Progenitor cell of endocrine pancreas (in vitro differentiated cells): ENCODE measurements around the gene KRTAP1-1. TPM values are rescaled to one million over a fixed set of nuclear protein-coding genes. Genes with fewer than 3 reads are reported as not detected.

Source experiments
- DNase-seq: peaks from one replicate; pipeline ENCODE4 v3.0.0; 2021; ENCODE audit warnings: low spot score; ENCODE audit not compliant: unreplicated experiment
- H3K27ac Mint-ChIP-seq: 2 replicates; pipeline ENCODE4 v1.8.0; 2021; ENCODE audit warnings: mild to moderate bottlenecking, moderate library complexity, mixed read lengths
- H3K27me3 Mint-ChIP-seq: 2 replicates; pipeline ENCODE4 v1.8.0; 2021; ENCODE audit warnings: mixed read lengths
- H3K36me3 Mint-ChIP-seq: 2 replicates; pipeline ENCODE4 v1.8.0; 2022; ENCODE audit warnings: mixed read lengths; ENCODE audit not compliant: insufficient read depth
- H3K4me1 Mint-ChIP-seq: 2 replicates; pipeline ENCODE4 v1.8.0; 2021; ENCODE audit warnings: low read depth, mixed read lengths
- H3K4me3 Mint-ChIP-seq: 2 replicates; pipeline ENCODE4 v1.8.0; 2021; ENCODE audit warnings: low read depth, mild to moderate bottlenecking, moderate library complexity, mixed read lengths
- H3K9me3 Mint-ChIP-seq: 2 replicates; pipeline ENCODE4 v1.8.0; 2021; ENCODE audit warnings: low read depth, mixed read lengths
- CTCF ChIP-seq: fragments of 200-600 bp; sonication (generic); IDR thresholded peaks from one replicate; pipeline ENCODE4 v1.5.0; 2021; ENCODE audit warnings: antibody characterized with exemption, mild to moderate bottlenecking; ENCODE audit not compliant: unreplicated experiment
- total RNA-seq: library from RNA; stranded (reverse); gene quantifications from 2 replicates; pipeline ENCODE4 v1.2.1, GENCODE V29; 2021

Gene KRTAP1-1
- total RNA-seq, 1 donor from 2014 or later, result not detected

- TF ChIP-seq CTCF, result no peak
- no peak overlapping the region for H3K4me3 Mint-ChIP-seq
- H3K36me3 Mint-ChIP-seq, result no peaks in the 10 kb centered on the region
- H3K27me3 Mint-ChIP-seq, result no peaks in the 10 kb centered on the region
- no peak overlapping the region for H3K27ac Mint-ChIP-seq
- no peak for DNase-seq
- H3K9me3 Mint-ChIP-seq, result peaks cover 3% of the 10 kb centered on the region
- peaks cover 11% of the 10 kb centered on the region for H3K4me1 Mint-ChIP-seq
Observed at GRCh38 chr17:40995116-40995515, 46.1 kb downstream of the KRTAP1-1 start.

- Mint-ChIP-seq H3K4me1 (peaks cover 11% of the 10 kb centered on the region), H3K4me3 (no peak within 1 kb of the TSS), H3K9me3 (peaks cover 3% of the 10 kb centered on the region), H3K27me3 (no peaks in the 10 kb centered on the region), H3K36me3 (no peaks in the 10 kb centered on the region), H3K27ac (peak within 1 kb of the TSS; percentile 35)
- no peak for DNase-seq
- TF ChIP-seq CTCF, result no peak
Observed at GRCh38 chr17:40993839-40994238, 47.4 kb downstream of the KRTAP1-1 start, which contains the start of gene KRTAP3-3. TSS of gene KRTAP3-3 (minus strand) at chr17:40994164. CDS start at chr17:40994097, 67 bp downstream.

- Mint-ChIP-seq H3K27me3 (no peaks in the 10 kb centered on the region), H3K4me1 (peaks cover 11% of the 10 kb centered on the region), H3K9me3 (peaks cover 3% of the 10 kb centered on the region), H3K4me3 (no peak overlapping the region), H3K36me3 (no peaks in the 10 kb centered on the region), H3K27ac (no peak overlapping the region)
- no peak for TF ChIP-seq CTCF
- DNase-seq, result no peak
Observed at GRCh38 chr17:40993084-40993483, 48.2 kb downstream of the KRTAP1-1 start.

- Mint-ChIP-seq H3K36me3 (no peaks in the 10 kb centered on the region), H3K27ac (no peak overlapping the region), H3K4me3 (no peak overlapping the region), H3K4me1 (peaks cover 11% of the 10 kb centered on the region), H3K9me3 (peaks cover 3% of the 10 kb centered on the region), H3K27me3 (no peaks in the 10 kb centered on the region)
- TF ChIP-seq CTCF, result no peak
- no peak for DNase-seq
Observed at GRCh38 chr17:40992666-40993065, 48.6 kb downstream of the KRTAP1-1 start.

Other genes with a start within 250 kb of the KRTAP1-1 start
- gene KRT28, start 241.5 kb downstream of the KRTAP1-1 start, total RNA-seq, result not detected in 2 replicates
- 33.1 and 37.5 TPM in 2 replicates for gene KRT10, start 218.8 kb downstream of the KRTAP1-1 start, total RNA-seq
- not detected in 2 replicates for gene KRT12, start 174.2 kb downstream of the KRTAP1-1 start, total RNA-seq
- gene KRT20, start 156.2 kb downstream of the KRTAP1-1 start, total RNA-seq, result not detected in 2 replicates
- gene KRT23, start 103.8 kb downstream of the KRTAP1-1 start, total RNA-seq, result 2.1 and 3.8 TPM in 2 replicates
- not detected in 2 replicates for gene KRT39, start 74.5 kb downstream of the KRTAP1-1 start, total RNA-seq
- gene KRT40, start 57.1 kb downstream of the KRTAP1-1 start, total RNA-seq, result 0.13 TPM in 1 of 2 replicates, not detected in the other
- not detected in 2 replicates for gene KRTAP3-3, start 47.3 kb downstream of the KRTAP1-1 start, total RNA-seq
- not detected in 2 replicates for gene KRTAP3-2, start 41.5 kb downstream of the KRTAP1-1 start, total RNA-seq
- gene KRTAP3-1, start 32.3 kb downstream of the KRTAP1-1 start, total RNA-seq, result not detected in 2 replicates
- not detected in 2 replicates for gene KRTAP1-5, start 14.2 kb downstream of the KRTAP1-1 start, total RNA-seq
- gene KRTAP1-4, start 11.3 kb downstream of the KRTAP1-1 start, total RNA-seq, result not detected in 2 replicates
- gene KRTAP1-3, start 6.6 kb downstream of the KRTAP1-1 start, total RNA-seq, result not detected in 2 replicates
- not detected in 2 replicates for gene KRTAP2-1, start 5.9 kb upstream of the KRTAP1-1 start, total RNA-seq
- gene KRTAP2-2, start 13.8 kb upstream of the KRTAP1-1 start, total RNA-seq, result not detected in 2 replicates
- not detected in 2 replicates for gene KRTAP2-3, start 18.7 kb upstream of the KRTAP1-1 start, total RNA-seq
- gene KRTAP2-4, start 24.4 kb upstream of the KRTAP1-1 start, total RNA-seq, result not detected in 2 replicates
- gene KRTAP4-7, start 42.7 kb upstream of the KRTAP1-1 start, total RNA-seq, result not detected in 2 replicates
- gene KRTAP4-8, start 56.7 kb upstream of the KRTAP1-1 start, total RNA-seq, result not detected in 2 replicates
- not detected in 2 replicates for gene KRTAP4-16, start 60.8 kb upstream of the KRTAP1-1 start, total RNA-seq
- not detected in 2 replicates for gene KRTAP4-9, start 63.9 kb upstream of the KRTAP1-1 start, total RNA-seq
- not detected in 2 replicates for gene KRTAP4-11, start 76.9 kb upstream of the KRTAP1-1 start, total RNA-seq
- not detected in 2 replicates for gene KRTAP4-12, start 82.7 kb upstream of the KRTAP1-1 start, total RNA-seq
- gene KRTAP4-6, start 99.1 kb upstream of the KRTAP1-1 start, total RNA-seq, result not detected in 2 replicates
- not detected in 2 replicates for gene KRTAP4-5, start 108.4 kb upstream of the KRTAP1-1 start, total RNA-seq
- gene KRTAP4-4, start 119.3 kb upstream of the KRTAP1-1 start, total RNA-seq, result not detected in 2 replicates
- not detected in 2 replicates for gene KRTAP4-3, start 126.8 kb upstream of the KRTAP1-1 start, total RNA-seq
- gene KRTAP4-2, start 136.8 kb upstream of the KRTAP1-1 start, total RNA-seq, result not detected in 2 replicates
- gene KRTAP4-1, start 143.5 kb upstream of the KRTAP1-1 start, total RNA-seq, result not detected in 2 replicates
- not detected in 2 replicates for gene KRTAP9-1, start 148.4 kb upstream of the KRTAP1-1 start, total RNA-seq
- gene KRTAP9-2, start 185.2 kb upstream of the KRTAP1-1 start, total RNA-seq, result not detected in 2 replicates
- gene KRTAP9-3, start 191.0 kb upstream of the KRTAP1-1 start, total RNA-seq, result not detected in 2 replicates
- not detected in 2 replicates for gene KRTAP9-8, start 196.5 kb upstream of the KRTAP1-1 start, total RNA-seq
- gene KRTAP9-4, start 208.2 kb upstream of the KRTAP1-1 start, total RNA-seq, result not detected in 2 replicates
- gene KRTAP9-9, start 213.9 kb upstream of the KRTAP1-1 start, total RNA-seq, result not detected in 2 replicates
- not detected in 2 replicates for gene KRTAP9-6, start 223.9 kb upstream of the KRTAP1-1 start, total RNA-seq
- not detected in 2 replicates for gene KRTAP9-7, start 234.2 kb upstream of the KRTAP1-1 start, total RNA-seq